GM12891 (cell line): Measurements from ENCODE around the gene ITGAD.

Source experiments
- POLR2A ChIP-seq: IDR thresholded peaks from 2 replicates; pipeline ENCODE4 v1.6.1; 2011; ENCODE audit warnings: low read depth, low read length, control low read depth
- POLR2AphosphoS5 ChIP-seq: IDR thresholded peaks from 2 replicates; pipeline ENCODE4 v1.6.1; 2011; ENCODE audit warnings: low read depth, low read length, control low read depth

- TF ChIP-seq POLR2A (no peak), POLR2AphosphoS5 (no peak)
Observed at GRCh38 chr16:31357324-31358109, 35.6 kb upstream of the ITGAD start.
